NCI-H526 treated with DMSO at 0.1 percent for 48 hours (cell line): ENCODE measurements around the gene TUB.

ENCODE experiments used
- DNase-seq: peaks from one replicate; lab custom pipeline; 2025; lab: John Stamatoyannopoulos, UW

Gene TUB

DNA sequence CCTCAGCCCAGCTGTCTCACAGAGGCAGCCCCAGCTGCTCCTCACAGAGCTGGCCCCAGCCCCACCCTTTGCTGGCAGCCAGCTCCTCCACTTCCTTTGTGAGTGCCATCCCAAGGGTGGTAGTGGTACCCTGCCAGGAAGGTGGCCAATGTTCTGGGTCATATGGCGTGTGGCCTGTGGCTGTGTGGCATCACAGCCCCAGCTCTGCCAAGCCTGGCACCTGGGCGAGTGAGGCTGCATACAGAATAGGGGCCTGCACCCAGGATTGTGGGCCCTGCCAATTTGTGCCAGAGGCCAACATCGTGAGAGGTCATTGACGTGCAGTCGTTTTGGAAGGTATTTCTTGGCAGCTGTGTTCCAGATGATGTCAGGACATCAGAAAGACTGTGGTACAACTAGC, 10.7 kb downstream of the TUB start:
- DNase-seq: no peak

GRCh38 chr11:8092587-8093424, 11.8 kb downstream of the TUB start:
- peak; percentile 41 for DNase-seq

GRCh38 chr11:8093931-8094575, 13.0 kb downstream of the TUB start:
- no peak for DNase-seq

GRCh38 chr11:8094656-8095055, 13.6 kb downstream of the TUB start:
- DNase-seq: no peak

GRCh38 chr11:8095371-8095770, 14.4 kb downstream of the TUB start:
- DNase-seq: no peak

GRCh38 chr11:8095806-8096522, 15.0 kb downstream of the TUB start:
- no peak for DNase-seq

- no peak for DNase-seq
These were observed 15.6 kb downstream of the TUB start for GRCh38 chr11:8096575-8096974.

DNA sequence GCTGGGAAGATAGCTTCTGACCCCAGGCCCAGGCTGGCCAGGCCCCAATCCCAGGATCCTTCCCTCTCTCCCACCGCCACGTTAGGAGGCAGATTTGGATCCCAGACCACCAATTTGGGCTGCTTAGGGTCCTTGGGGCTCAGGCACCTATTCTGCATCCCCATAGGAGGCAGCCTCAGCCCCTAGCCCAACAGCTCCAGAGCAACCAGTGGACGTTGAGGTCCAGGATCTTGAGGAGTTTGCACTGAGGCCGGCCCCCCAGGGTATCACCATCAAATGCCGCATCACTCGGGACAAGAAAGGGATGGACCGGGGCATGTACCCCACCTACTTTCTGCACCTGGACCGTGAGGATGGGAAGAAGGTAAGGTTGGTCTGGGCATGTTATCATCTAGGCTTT, 16.1 kb downstream of the TUB start:
- DNase-seq: no peak

GRCh38 chr11:8097468-8097867, 16.5 kb downstream of the TUB start:
- DNase-seq: no peak

DNA sequence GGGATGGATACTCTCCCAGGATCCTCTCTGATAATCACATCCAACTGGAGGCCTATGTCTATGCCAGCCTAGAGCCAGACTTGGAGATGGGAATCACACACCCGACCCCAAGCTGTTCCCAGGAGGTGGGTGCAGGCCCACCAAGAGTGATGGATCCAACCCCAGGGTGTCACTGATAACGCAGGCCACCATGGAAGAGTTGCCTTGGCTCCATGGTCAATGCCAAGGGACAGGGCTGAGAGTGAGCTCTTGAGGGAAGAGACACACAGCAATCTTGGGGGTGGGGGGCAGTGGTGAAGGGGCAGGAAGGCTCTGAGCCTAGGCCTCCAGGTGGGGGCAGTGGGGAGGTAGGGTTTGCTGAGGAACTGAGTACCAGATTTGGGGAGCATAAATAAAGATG, 16.9 kb downstream of the TUB start:
- no peak for DNase-seq

DNA sequence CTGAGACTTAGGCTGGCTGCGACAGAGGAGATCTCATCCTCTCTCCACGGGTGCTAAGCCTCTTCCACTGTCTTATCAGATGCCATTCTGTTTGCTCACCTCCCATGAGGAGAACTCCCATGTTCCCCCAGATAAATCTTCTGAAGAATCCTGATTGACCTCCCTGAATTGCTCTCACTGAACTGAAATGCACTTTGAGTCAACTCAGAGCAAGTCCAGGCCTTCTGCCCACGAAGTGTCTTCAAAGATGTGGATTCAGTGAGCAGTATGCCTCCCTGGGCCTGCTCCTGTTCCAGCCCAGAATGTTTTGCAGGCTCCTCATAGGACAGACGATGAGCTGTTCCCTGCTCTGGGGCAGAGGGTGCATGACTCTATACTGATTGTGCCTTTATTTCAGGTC, 17.4 kb downstream of the TUB start:
- DNase-seq: no peak

DNA sequence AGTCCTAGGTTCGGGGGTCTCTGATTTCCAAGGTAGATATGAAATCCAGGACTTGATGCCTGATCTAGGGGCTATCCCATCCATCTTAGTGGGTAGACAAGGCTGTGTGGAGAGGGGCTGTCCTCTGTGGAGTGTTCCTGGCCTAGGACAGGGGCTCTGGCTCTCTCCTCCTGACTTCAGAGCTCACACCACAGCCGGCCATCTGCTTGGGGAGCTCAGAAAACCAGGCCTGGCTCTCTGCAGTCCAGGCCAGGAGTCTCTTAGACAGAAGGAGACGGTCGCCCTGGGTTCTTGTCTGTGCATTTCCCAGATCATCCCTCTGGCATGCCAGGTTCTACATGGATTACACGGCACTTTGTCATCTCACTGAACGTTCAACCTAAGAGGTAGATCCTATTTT, 17.9 kb downstream of the TUB start:
- no peak for DNase-seq

- peak; percentile 34 for DNase-seq
These were observed 18.4 kb downstream of the TUB start for GRCh38 chr11:8099291-8099899.

DNA sequence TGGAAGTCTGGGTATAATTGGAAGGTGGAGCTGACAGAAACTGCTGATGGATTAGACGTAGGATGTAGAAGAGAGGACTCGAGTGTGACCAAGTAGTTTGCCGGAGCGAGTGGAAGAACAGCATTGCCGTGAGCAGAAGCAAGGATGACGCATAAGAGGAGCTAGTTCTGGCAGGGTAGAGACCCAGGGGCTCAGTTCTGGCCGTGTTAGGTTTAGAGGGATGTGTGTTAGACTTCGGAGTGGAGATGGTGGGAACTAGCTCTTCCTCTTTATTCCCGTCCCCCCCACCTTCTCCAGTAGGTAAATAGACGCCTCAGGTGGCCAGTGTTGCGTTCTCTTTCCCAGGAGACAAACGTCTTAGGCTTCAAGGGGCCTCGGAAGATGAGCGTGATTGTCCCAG, 19.1 kb downstream of the TUB start:
- no peak for DNase-seq

DNA sequence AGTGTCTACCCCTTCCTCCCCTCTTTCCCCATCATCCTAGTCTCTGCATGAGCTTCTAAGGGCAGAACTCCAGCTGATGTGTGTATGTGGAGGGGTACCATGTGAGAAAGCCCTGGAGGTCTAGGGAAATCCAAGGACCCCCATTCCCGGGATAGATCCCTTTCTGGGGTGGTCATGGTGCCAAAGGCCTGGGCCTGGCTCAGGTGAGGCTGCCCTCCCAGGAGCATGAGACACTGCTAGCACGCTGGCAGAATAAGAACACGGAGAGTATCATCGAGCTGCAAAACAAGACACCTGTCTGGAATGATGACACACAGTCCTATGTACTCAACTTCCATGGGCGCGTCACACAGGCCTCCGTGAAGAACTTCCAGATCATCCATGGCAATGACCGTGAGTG, 19.6 kb downstream of the TUB start:
- DNase-seq: no peak

DNA sequence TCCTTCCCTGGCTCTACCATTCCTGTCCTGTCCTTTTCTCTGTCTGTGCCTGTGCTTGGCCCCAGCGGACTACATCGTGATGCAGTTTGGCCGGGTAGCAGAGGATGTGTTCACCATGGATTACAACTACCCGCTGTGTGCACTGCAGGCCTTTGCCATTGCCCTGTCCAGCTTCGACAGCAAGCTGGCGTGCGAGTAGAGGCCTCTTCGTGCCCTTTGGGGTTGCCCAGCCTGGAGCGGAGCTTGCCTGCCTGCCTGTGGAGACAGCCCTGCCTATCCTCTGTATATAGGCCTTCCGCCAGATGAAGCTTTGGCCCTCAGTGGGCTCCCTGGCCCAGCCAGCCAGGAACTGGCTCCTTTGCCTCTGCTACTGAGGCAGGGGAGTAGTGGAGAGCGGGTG, 20.4 kb downstream of the TUB start:
- DNase-seq: no peak

DNA sequence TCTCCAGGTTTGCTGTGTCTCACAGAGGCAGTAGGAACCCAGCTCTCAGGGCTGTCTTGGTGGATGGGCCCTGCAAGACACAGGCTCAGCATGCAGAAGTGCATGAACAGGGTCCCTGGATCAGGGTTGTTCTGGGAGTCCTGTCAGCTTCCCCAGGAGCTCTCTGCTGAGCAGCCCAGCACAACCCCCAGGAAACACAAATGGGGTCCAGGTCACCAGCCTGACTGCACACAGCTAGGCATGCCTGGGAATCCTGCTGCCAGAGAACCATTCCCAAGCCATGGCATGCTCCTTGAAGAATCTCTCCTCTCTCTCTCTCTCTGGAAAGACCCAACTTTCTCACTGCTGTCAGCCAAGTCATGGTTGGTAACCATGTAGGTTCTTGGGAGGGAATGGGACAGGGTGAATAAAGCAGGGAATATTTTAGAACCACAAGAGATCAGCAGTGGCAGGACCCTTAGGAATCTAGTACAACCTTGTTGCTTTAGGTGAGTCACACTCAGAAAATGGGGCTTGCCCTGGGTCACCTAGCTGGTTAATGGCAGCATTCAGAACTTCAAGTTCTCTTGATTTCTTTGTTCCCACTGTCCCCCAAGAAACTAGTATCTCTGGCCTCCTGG, 21.4 kb downstream of the TUB start:
- no peak for DNase-seq

DNA sequence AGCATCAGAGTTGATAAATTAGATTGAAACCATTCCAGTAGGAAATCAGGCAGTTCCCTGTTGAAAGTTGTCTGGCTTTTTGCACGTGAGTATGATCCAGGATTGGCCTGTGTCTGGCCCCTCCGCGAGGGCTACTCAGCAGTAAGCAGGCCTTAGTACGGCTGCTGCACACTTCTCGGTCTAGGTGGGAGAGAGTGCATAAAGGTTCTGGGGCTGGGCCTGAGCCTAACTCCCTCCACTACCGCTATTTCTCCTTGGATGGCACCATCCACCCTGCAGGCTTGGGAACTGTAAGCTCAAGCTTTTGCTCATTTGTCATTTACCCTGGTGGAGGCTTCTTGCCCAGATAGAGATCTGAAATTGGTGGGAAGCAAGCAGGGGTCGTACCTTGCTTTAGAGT, 22.0 kb downstream of the TUB start:
- no peak for DNase-seq

DNA sequence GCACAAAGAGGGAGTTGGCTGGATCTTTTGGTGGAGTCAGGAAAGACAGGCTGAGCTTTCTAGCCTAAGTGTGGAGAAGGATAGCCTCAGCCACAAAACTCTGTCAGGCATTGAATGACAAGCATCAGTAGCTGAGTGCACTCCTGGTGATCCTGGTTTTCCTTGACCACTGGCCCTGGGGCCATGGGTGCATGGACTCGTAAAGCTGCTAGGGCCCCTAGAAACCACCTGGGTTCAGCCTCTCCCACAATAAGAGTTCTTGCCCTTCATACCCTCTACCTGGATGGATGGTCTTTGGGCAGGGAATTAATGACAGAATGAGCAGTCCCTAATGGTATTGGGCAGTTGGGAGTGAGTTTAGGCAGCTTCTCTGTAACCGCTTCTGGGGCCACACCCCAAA, 22.9 kb downstream of the TUB start:
- no peak for DNase-seq

- DNase-seq: no peak
These were observed 24.1 kb downstream of the TUB start for GRCh38 chr11:8105133-8105532.

- no peak for DNase-seq
These were observed 24.7 kb downstream of the TUB start for GRCh38 chr11:8105666-8106065.

DNA sequence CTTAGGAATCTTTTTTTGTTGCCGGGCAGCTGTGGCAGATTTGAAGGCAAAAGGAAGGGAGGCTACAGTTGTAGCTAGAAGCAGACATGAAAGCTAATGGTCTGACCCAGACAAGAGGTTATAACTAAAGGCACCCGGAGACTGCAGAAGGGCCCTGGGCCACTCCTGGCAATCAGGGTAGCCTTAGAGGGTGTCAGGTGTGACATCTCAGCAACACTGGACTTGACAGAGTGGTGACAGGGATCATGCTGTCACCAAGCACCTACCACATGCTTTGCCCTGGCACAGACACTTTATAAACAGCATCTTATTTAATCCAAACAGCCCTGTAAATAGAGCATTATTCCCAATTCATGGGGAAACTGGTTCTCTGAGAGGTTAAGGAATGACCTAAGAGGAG, 25.7 kb downstream of the TUB start:
- no peak for DNase-seq
